DND-41 (cell line): Measurements from ENCODE around the gene LDAF1.

Experiments used
- ATAC-seq: fragments of 200-7000 bp; cut with Tn5 transposase; 3 replicates; pipeline ENCODE4 v1.9.1; 2021; ENCODE audit warnings: low read depth; ENCODE audit not compliant: insufficient read depth
- DNase-seq: peaks from one replicate; pipeline ENCODE4 v3.0.0-alpha.2; 2020
- H2AFZ ChIP-seq: 2 replicates; pipeline ENCODE4 v1.6.0; 2012; ENCODE audit warnings: low read depth, low read length
- H3K27ac ChIP-seq: 2 replicates; pipeline ENCODE4 v1.5.1; 2012; ENCODE audit warnings: low read length, inconsistent platforms
- H3K27me3 ChIP-seq: fragments of 200-600 bp; sonication (generic); 2 replicates; pipeline ENCODE4 v1.6.0; 2012; ENCODE audit warnings: low read length, mild to moderate bottlenecking, inconsistent platforms; ENCODE audit not compliant: insufficient read depth, poor library complexity
- H3K36me3 ChIP-seq: 2 replicates; pipeline ENCODE4 v1.5.1; 2012; ENCODE audit warnings: low read length, inconsistent platforms; ENCODE audit not compliant: insufficient read depth
- H3K4me1 ChIP-seq: 2 replicates; pipeline ENCODE4 v1.5.1; 2012; ENCODE audit warnings: mild to moderate bottlenecking, low read length; ENCODE audit not compliant: insufficient read depth
- H3K4me2 ChIP-seq: 2 replicates; pipeline ENCODE4 v1.6.0; 2012; ENCODE audit warnings: mild to moderate bottlenecking, moderate library complexity, low read length, inconsistent platforms; ENCODE audit not compliant: insufficient read depth
- H3K4me3 ChIP-seq, 2 experiments: fragments of 200-600 bp in 1 of 2; shearing (Covaris generic) in 1 of 2; 2 replicates each; pipeline ENCODE4 v1.5.1; 2012 to 2016; ENCODE audit warnings: inconsistent platforms in 2 of 2, low read length in 2 of 2, mild to moderate bottlenecking in 2 of 2, low read depth in 1 of 2, moderate library complexity in 1 of 2
- H3K79me2 ChIP-seq: 2 replicates; pipeline ENCODE4 v1.6.0; 2012; ENCODE audit warnings: low read length, inconsistent platforms; ENCODE audit not compliant: insufficient read depth
- H3K9ac ChIP-seq: 2 replicates; pipeline ENCODE4 v1.6.0; 2012; ENCODE audit warnings: low read depth, mild to moderate bottlenecking, inconsistent platforms, low read length, moderate library complexity
- H3K9me3 ChIP-seq: 2 replicates; pipeline ENCODE4 v1.5.1; 2012; ENCODE audit warnings: low read length, moderate library complexity, mild to moderate bottlenecking, inconsistent platforms; ENCODE audit not compliant: insufficient read depth, severe bottlenecking
- H4K20me1 ChIP-seq: 2 replicates; pipeline ENCODE4 v1.6.0; 2012; ENCODE audit warnings: low read length; ENCODE audit not compliant: insufficient read depth
- CTCF ChIP-seq: IDR thresholded peaks from 2 replicates; pipeline ENCODE4 v1.5.1; 2012; ENCODE audit warnings: borderline replicate concordance, low read length, moderate library complexity, mild to moderate bottlenecking; ENCODE audit not compliant: poor library complexity, severe bottlenecking; ENCODE audit errors: extremely low read depth
- EZH2 ChIP-seq: IDR thresholded peaks from 3 replicates; pipeline ENCODE4 v1.6.1; 2012; ENCODE audit warnings: borderline replicate concordance, low read depth, mild to moderate bottlenecking, moderate library complexity, low read length, inconsistent platforms; ENCODE audit not compliant: severe bottlenecking

The LDAF1 gene

GRCh38 chr16:21156767-21157467 is 1.6 kb upstream of the LDAF1 start:
- ATAC-seq, result no peak

GRCh38 chr16:21157632-21158031 is 842 bp upstream of the LDAF1 start:
- no peak for ATAC-seq
- H3K27ac ChIP-seq, result no peak overlapping the region
- peak overlapping the region in 1 of 2 experiments; percentile 67; a peak in 2 of 4 replicates for H3K4me3 ChIP-seq
- H3K27me3 ChIP-seq, result no peaks in the 10 kb centered on the region
- no peak for DNase-seq
- peaks cover 6% of the 10 kb centered on the region; the same call in 1 of the 2 replicates for H3K79me2 ChIP-seq
- H3K4me2 ChIP-seq, result peak overlapping the region; percentile 83
- H3K36me3 ChIP-seq, result peaks cover 8% of the 10 kb centered on the region
- H3K4me1 ChIP-seq, result peaks cover 29% of the 10 kb centered on the region
- peak overlapping the region; percentile 60 for H3K9ac ChIP-seq
- no peaks in the 10 kb centered on the region for H3K9me3 ChIP-seq
- TF ChIP-seq CTCF, result no peak
- no peak for TF ChIP-seq EZH2
- H4K20me1 ChIP-seq, result no peaks in the 10 kb centered on the region
- peak overlapping the region; percentile 97 for H2AFZ ChIP-seq

More at GRCh38 chr16:21156767-21157467, 1.6 kb upstream of the LDAF1 start:
- peak; percentile 36 for DNase-seq
- TF ChIP-seq CTCF, result peak; percentile 81
- TF ChIP-seq EZH2, result no peak
- Histone ChIP-seq H3K36me3 (peaks cover 6% of the 10 kb centered on the region; the same call in 1 of the 2 replicates), H3K27ac (no peak overlapping the region), H3K4me1 (peaks cover 29% of the 10 kb centered on the region), H3K4me3 (no peak overlapping the region), H3K27me3 (no peaks in the 10 kb centered on the region), H2AFZ (0 out of 2 replicates have a peak overlapping the region, but pooled peaks have one; percentile 12), H3K79me2 (peaks cover 6% of the 10 kb centered on the region; the same call in 1 of the 2 replicates), H3K9me3 (no peaks in the 10 kb centered on the region), H3K4me2 (no peak overlapping the region), H3K9ac (no peak overlapping the region), H4K20me1 (no peaks in the 10 kb centered on the region)

DNA sequence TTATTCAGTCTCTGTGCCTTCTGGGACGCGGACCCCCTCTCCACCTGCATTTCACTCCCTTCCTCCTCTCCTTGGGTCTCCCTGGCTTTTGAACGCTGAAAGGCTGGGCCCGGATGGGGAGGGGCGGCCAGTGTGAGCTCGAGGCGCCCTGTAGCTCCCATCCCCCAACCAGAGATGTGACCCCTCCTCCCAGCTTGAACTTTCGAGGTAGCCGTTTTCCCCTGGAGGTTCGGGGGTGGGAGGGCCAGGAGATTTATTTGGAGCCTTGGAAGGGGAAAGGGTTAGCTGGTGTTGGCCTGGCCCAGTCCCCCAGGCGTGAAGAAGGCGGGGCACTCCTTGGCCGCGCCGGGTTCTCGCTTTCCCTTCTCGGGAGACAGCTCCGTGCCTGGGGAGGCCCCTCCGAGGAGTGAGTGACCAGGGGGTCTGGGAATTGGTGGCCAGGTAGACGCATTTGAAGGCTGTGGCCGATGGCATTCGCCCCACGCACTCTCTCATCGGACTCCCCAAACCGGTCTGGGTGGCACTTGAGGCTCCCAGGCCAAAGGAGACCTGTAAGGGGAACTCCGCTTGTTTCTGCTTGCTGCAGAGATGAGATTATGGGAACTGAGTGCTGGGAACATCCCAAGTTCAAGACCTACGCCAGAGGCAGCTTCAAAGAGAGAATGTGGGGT is 942 bp downstream of the LDAF1 start:
- Histone ChIP-seq H3K79me2 (peaks cover 6% of the 10 kb centered on the region; the same call in 1 of the 2 replicates), H3K4me2 (peak overlapping the region; percentile 83), H3K27me3 (no peaks in the 10 kb centered on the region), H3K4me3 (peak overlapping the region; percentile 59 to 67; a peak in 3 of 4 replicates), H2AFZ (peak overlapping the region; percentile 97), H3K4me1 (peaks cover 29% of the 10 kb centered on the region), H3K27ac (peak overlapping the region; percentile 51; the same call in 1 of the 2 replicates), H4K20me1 (no peaks in the 10 kb centered on the region), H3K9me3 (no peaks in the 10 kb centered on the region), H3K9ac (peak overlapping the region; percentile 60), H3K36me3 (peaks cover 21% of the 10 kb centered on the region)
- DNase-seq (peak; percentile 10), ATAC-seq (no peak)
- TF ChIP-seq CTCF (no peak), EZH2 (no peak)
